HG03469 (cell line): ENCODE measurements around the gene TMUB1.
"Not testable (repeated sequence)": the region's sequence is repeated elsewhere in the genome, so short reads cannot be mapped to it uniquely, and the experiment has no call there.

Experiments
- ATAC-seq: cut with Tn5 transposase; IDR thresholded peaks from one replicate; pipeline ENCODE4 v1.9.1; 2021; ENCODE audit warnings: mild to moderate bottlenecking, moderate library complexity, moderate number of reproducible peaks; ENCODE audit not compliant: unreplicated experiment

TMUB1 gene

GRCh38 chr7:151057506-151057988 lies 25.7 kb downstream of the TMUB1 start, which contains the start of gene CDK5:
Gene CDK5, minus strand, starts transcription at chr7:151057897. Its CDS starts 49 bp downstream, at chr7:151057848.
- ATAC-seq, result peak; percentile 3

DNA sequence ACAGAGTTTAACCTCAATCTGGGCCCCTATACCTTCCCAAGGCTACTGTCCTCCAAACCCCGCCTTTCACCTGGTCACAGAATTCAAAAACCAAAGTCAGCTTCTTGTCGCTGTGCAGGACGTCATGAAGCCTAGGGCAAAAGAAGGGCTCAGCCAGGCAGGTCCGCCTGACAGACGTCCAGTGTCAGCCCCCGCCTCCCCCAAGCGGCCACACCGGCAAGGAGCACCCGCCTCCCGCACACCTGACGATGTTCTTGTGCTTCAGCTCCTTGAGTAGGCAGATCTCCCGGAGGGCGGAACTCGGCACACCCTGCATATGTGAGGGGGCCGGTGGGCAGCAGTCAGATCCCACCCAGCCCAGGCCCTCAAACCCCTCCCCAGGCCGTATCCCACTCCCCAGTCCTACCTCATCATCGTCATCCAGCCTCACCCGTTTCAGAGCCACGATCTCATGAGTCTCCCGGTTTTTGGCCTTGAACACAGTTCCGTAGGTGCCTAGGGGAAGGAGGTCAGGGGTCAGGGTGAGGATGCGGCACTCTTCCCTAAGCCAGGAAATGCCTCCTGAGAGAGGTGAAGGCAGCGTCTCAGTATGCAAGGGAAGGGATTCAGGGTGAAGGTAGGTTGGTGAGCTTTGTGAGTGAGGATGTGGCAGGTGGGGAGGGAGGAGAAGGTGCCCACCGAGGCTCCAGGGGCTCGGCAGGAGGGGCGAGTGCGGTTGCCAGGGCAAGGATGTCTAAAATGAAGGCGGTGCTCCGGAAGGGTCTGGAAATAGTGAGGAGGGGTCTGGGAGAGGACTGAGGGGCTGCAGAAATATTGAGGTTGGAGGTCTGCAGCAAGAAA lies 26.4 kb downstream of the TMUB1 start:
- ATAC-seq, result no peak

GRCh38 chr7:151056283-151056665 lies 27.0 kb downstream of the TMUB1 start:
- no peak for ATAC-seq

- ATAC-seq, result no peak
These were observed 29.5 kb downstream of the TMUB1 start for GRCh38 chr7:151053751-151054150.

DNA sequence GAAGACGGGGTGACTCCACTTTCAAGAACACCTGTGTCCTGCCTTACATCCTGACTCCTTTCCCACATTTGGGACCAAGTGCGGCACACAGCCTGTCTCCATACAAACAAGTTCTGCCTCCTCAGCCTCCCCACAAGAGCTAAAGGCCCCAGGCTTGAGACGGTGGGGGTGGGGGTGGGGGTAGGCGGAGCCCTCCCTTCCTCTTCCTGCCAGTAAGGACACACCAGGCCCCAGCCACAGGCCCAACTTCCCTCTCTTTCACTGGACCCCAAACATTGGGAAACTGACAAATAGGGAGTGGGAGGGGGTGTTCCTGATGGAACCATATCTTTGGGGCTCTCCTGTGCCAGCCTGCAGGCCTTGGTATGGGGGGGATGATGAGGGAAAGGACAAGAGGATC lies 30.2 kb downstream of the TMUB1 start:
- no peak for ATAC-seq

DNA sequence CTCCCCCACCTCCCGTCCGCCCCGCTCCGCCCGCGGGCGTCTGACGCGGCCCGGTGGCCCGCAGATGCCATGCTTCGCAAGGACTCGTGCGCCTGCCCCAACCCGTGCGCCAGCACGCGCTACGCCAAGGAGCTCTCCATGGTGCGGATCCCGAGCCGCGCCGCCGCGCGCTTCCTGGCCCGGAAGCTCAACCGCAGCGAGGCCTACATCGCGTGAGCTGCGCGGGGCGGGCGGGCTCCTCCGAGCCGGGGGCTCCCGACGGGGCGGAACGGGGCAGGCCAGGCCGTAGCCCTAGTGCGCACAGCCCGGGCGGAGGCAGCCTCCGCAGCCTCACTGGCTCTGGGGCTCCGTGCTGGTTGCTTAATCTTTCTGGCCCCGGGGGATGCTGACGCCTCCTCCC lies 32.2 kb downstream of the TMUB1 start:
- ATAC-seq, result no peak

DNA sequence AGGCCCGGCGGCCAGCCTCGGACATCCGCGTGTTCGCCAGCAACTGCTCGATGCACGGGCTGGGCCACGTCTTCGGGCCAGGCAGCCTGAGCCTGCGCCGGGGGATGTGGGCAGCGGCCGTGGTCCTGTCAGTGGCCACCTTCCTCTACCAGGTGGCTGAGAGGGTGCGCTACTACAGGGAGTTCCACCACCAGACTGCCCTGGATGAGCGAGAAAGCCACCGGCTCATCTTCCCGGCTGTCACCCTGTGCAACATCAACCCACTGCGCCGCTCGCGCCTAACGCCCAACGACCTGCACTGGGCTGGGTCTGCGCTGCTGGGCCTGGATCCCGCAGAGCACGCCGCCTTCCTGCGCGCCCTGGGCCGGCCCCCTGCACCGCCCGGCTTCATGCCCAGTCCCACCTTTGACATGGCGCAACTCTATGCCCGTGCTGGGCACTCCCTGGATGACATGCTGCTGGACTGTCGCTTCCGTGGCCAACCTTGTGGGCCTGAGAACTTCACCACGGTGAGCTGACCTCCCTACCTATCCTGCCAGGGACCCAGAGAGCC lies 34.3 kb downstream of the TMUB1 start:
- ATAC-seq, result no peak

DNA sequence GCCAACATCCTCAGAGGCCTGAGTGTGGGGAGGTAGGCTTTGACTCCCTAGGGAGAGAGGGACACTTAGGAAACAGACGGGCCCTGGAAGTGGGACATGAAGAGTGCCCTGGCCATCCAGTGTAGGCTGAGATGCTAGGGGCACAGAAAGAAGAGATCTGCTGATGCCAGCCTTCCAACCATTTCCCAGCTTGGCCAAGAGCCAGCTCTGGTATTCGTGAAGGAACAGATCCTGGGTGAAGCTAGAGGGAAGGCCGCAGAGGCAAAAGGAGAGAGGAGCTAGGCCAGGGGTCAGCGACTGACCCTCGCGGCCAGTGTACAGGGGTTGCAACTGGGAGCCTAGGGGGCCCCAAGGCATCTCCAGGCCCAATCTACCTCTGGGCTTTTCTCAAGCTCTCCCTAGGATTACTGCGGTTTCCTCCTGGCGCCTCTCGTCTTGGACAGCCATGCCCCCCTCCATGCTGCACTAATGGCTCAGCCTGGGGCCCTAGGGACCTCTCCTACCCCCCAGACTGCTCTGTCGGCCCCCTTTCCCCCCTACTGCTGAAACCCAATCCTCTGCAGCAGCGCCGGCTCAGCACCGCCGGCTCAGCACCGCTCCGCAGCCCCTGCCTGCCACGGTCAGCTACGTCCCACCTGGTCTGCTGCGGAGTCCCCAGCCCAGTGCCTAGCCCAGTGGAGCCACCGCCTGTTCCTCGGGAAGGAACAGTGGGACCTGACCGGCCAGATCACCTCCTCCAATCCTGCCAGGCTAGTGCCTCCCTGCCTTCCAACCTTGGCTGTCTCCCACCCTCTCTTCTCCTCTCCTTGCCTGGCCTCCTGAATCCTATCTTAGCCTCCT lies 35.1 kb downstream of the TMUB1 start, which contains the start of gene ASIC3:
Gene ASIC3, plus strand, starts transcription at position 556 of the 840 bp plus-strand sequence. CDS start 355 bp downstream, outside the sequence.
- no peak for ATAC-seq

- no peak for ATAC-seq
These were observed 36.4 kb downstream of the TMUB1 start for GRCh38 chr7:151046603-151047573.

GRCh38 chr7:151045967-151046366 lies 37.3 kb downstream of the TMUB1 start:
- no peak for ATAC-seq

DNA sequence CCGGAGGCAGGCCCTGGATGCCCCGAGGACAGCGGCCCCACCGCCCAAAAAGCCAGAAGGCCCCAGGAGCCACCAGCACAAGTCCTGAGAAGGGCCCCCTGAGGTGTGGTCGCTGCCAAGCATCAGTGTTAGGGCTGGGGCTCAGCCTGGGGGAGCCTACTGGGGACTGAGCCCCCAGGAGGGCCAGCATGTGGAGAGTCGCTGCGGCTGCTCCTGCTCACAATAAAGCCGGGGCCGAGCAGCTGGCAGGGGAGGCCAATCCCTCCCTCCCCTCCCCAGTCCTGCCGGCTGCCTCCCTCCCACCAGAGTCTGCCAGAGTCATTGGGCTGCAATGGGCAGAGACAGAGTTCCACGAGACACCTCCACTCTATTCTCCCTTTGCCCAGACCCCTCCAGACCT lies 38.0 kb downstream of the TMUB1 start:
- ATAC-seq, result no peak

DNA sequence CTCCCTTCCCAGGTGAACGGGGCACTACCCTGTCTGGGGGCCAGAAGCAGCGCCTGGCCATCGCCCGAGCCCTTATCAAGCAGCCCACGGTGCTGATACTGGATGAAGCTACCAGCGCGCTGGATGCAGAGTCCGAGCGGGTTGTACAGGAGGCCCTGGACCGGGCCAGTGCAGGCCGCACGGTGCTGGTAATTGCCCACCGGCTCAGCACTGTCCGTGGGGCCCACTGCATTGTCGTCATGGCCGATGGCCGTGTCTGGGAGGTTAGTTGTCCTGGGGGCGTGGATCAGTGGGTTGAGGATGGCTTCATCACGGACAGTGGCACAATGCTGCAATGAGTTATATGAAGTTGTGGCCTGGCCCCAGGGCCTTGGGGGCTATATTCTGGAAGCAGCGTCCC lies 39.3 kb downstream of the TMUB1 start:
- no peak for ATAC-seq

- ATAC-seq, result not testable (repeated sequence)
These were observed 39.8 kb downstream of the TMUB1 start for GRCh38 chr7:151043449-151043848.

DNA sequence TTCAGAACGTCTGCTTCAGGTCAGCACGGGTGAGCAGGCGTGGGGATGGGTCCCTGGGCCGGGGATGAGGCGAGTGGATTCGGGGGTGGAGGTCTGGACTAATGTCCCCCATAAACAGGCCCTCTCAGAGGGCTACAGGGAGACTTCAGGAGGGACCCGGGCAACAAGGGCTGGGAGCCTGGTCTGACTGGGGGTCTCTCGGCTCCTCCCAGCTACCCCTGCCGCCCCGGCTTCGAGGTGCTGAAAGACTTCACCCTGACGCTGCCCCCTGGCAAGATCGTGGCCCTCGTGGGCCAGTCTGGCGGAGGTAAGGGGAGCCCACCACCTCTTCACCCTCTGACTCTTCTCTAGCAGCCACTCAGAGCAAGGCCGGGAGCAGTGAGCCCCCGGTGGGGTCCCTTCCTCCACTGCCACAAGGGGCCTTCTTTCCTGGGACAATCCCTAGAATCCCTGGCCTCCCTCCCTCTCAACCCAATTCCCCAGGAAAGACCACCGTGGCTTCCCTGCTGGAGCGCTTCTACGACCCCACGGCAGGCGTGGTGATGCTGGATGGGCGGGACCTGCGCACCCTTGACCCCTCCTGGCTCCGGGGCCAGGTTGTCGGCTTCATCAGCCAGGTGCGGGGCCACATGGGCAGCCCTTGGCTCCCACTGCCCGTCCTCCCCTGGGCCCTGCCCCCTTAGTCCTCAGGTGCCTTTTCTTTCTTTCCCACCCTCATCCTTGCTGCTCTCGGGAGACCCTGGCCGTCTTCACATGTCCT lies 42.5 kb downstream of the TMUB1 start:
- ATAC-seq, result no peak

DNA sequence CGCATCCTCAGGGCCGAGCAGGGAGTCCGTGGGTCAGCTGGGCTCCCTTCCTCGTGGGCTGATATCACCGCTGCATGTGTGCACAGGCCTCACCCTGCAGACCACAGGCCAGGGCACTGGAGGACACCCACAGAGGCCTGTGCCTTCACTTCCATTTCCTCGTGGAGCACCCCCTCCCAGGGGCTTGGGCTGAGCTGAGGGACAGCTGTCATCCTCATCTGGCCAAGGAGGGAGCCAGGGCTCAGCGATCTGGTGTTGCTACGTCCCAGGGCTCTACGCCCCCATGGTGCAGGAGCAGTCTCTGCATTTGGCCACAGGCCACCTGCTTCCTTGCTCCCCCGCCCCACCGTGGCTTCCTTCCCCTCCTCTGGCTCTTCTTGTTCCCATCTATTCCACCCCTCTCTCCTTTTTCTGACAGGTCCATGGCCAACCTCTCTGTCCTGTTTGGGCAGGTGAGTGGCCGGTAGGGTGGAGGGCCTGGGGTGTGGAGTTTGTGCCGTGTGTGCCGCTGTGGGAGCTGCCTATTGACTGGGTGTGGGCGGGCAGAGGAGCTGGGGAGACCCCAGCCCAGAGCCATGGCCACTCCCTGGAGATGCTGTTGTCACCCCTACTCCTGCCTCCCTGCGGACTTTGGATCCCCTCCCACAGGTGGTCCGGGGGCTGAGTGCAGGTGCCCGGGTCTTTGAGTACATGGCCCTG lies 43.3 kb downstream of the TMUB1 start:
- ATAC-seq, result no peak

DNA sequence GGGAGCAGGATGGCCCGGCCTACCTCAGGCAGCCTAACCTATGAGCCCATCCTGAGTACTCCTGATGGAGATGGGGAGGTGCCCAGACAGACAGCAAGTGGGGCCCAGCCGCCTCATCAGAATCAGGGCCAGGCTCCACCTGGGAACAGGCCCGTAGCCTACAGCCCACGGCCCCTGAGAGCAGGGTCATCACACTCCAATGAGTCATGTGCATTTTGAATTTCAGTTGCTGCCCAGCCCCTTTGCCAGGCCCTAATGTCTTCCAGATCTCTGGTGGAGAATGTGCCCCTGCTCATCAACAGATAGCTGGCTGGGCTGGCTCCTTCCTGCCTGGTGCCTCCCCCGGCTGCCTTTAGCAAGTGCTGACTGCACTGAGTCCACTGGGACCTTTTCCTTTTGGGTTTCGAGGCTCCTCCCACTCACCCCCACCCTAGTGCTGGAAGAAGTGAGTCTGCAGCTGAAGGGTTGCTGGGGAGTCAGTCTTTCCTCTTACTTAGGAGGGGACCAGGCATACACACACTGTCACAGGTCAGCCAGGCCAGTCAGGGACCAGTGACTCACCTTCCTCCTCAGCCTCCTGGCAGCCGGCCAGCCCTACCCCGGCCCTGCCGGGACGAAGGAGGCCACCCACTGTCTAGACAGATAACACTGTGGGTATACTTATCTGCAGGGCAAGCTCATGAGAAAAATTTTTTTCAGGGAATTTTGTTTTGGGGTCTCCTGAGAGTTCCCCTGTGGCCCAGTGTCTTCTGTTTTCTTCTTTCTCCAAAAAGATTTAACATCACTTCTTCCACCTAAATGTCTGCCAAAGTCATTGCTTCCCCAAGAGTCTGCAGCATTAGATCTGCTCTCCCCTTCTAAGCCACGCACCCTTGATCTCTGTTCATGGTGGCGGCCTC lies 44.1 kb downstream of the TMUB1 start:
- ATAC-seq, result no peak

- ATAC-seq, result no peak
These were observed 47.4 kb downstream of the TMUB1 start for GRCh38 chr7:151035902-151036301.
